GM18526 (cell line): ENCODE data around the gene POR.

Source experiments
- POLR2A ChIP-seq: IDR thresholded peaks from 3 replicates; pipeline ENCODE4 v1.6.1; 2011; ENCODE audit not compliant: insufficient read length; ENCODE audit errors: extremely low read depth

POR gene

DNA sequence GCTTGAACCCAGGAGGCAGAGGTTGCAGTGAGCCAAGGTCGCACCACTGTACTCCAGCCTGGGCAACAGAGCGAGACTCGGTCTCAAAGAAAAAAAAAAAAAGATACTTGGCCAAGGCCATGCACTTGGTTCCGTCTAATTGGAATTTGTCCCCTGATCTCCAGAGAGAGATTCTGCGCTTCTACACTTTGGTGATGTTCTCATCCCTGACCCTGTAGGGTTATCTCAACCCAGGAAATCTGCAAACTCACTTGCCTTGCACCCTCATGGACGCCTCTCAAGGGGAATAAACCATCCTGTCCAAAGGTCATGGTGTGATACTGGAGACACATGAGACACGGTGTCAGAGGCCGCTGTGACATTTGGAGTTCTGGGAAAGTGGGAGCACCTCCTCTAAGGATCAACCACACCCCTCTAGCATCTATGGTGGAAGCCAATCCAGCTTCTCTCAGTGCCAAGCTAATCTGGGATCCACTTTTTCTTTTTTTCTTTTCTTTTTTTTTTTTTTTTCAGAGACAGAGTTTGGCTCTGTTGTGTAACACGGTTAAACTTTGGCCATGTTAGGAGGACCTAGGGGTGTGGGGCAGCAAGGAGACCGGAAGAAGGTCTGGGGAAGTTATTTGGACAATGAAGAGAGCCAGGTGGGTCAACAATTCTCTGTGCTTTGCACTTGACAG, 7.8 kb upstream of the POR start:
- TF ChIP-seq POLR2A: no peak

DNA sequence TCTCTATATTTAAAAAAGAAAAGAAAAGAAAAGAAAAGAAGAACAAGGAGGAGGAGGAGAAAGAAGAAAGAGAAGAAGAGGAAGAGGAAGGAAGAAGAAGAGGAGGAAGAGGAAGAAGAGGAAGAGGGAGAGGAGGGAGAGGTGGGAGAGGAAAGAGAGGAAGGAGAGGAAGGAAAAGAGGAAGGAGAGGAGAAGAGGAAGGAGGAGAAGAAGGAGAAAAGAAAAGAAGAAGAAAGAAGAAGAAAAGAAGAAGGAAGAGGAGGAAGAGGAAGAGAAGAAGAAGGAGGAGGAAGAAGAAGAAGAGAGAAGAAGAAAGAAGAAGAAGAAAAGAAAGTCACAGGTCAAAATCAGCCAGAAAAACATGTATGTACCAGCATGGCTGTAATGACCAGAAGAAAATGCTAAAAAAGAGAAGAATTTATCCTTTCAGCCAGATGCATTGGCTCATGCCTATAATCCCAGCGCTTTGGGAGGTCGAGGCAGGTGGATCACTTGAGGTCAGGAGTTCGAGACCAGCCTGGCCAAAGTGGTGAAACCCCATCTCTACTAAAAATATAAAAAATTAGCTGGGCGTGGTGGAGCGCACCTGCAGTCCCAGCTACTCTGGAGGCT, 5.3 kb upstream of the POR start:
- TF ChIP-seq POLR2A: no peak

DNA sequence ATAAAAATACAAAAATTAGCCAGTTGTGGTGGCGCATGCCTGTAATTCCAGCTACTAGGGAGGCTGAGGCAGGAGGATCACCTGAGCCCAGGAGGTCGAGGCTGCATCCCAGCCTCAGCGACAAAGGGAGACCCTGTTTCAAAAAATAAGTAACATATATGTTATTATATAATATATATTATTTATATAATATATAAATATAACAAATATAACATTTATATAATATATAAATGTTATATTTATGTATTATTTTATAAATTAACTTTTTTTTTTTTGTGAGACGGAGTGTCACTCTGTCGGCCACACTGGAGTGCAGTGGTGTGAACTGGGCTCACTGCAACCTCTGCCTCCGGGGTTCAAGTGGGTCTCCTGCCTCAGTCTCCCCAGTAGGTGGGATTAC, 1.5 kb upstream of the POR start:
- no peak for TF ChIP-seq POLR2A

DNA sequence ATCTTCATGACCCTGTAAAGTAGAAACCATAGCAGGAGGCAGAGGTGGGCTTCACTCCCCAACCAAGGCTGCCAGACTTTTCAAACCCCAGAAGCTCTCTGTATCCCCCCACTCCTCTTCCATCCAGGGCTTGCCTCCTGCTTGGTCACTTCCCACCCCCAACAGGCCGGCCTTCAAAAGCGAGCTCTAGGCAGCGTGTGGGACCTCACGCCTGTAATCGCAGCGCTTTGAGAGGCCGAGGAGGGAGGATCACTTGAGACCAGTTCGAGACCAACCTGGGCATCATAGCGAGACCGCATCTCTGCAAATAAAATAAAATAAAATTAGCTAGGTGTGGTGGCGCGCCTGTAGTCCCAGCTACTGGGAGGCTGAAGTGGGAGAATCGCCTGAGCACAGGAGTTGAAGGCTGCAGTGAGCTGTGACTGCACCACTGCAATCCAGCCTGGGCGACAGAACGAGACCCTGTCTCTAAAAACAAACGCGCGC, 743 bp upstream of the POR start:
- TF ChIP-seq POLR2A: no peak

DNA sequence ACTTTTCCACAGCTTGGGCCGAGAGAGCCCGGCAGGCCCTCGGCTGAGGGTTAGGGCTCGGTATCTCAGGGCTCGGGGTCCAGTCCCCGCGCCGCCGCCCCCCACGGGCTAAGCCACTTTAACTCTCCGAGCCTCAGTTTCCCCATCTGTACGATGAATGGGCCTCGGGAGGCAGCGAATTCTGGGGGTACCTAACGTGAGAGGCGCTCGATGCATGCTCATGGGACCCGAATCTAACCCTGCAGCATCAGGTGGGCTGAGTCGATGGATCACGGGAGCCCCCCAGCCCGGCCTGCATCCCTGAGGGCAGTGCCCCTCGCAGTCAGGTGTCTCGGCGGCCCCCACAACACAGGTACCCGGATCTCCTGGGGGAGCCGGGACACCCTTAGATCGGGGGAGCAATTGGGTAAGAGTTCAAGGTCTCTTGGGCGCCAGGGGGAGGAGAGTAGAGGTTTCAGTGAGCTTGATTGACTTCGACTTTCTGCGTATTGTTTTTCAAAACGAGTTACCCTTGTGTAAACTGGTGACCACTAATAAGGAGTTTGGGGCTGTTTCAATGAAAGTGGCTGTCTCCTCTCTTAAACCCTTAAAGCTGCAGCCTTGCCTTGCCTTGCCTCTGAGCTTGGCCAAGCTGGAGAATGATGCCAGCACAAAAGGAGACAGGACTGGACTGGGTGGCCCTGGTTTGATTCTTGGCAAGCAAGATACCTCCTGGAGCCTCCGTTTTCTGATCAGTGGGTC, 631 bp downstream of the POR start:
- no peak for TF ChIP-seq POLR2A

DNA sequence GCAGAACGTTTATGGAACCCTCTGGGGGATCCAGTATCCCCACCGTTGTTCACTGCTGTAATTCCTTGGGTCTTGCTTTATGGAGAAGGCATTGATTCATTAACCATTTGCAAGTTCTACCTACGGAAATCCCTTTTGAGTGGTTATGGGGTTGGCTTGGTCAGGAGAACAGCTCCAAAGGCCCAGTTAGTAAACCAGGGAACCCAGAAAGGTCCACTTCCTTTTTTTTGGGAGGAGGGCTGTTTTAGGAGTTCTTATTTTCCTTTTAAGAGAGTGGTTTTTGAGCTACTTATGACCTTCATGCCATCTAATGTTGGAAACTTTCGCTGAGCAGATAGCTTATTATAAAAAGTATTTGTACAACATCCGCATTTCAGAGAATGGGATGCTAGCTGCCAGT, 1.3 kb downstream of the POR start:
- TF ChIP-seq POLR2A: no peak

DNA sequence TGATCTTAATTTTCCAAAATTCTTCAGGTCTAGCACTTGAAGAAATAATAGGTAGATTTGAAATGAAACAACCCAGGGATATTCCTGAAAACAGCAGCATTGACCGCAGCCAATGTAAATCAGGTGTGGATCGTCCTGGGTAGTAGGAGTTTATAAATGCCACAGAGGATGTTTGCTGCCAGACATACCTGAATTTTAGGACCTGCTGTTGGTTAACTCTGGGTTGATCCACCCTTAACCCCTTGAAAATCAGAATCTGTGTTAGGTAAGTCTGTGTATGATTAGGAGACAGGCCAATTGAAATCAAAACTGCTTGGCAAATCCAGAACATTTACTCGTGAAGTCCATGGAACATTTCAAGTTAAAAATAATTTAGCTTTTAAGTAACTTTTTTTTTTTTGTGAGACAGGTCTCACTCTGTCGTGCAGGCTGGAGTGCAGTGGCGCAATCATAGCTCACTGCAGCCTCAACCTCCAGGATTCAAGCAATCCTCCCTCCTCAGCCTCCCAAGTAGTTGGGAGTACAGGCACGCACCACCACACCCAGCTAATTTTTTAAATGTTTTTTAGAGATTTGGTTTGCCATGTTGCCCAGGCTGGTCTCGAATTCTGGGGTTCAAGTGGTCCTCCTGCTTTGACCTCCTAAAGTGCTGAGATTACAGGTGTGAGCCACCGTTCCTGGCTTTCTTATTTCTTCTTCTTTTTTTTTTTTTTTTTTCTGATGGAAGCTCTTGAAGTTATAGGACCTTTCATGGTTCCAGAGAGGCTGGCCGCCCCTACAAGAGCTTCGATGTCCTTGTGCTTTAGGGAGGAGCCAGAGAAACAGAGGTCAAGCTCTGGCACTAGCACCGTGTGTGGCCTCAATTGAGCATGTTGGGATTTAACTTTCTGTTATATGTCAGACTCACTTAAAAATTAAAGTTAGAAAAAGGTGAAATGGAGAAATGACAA, 2.0 kb downstream of the POR start:
- no peak for TF ChIP-seq POLR2A

DNA sequence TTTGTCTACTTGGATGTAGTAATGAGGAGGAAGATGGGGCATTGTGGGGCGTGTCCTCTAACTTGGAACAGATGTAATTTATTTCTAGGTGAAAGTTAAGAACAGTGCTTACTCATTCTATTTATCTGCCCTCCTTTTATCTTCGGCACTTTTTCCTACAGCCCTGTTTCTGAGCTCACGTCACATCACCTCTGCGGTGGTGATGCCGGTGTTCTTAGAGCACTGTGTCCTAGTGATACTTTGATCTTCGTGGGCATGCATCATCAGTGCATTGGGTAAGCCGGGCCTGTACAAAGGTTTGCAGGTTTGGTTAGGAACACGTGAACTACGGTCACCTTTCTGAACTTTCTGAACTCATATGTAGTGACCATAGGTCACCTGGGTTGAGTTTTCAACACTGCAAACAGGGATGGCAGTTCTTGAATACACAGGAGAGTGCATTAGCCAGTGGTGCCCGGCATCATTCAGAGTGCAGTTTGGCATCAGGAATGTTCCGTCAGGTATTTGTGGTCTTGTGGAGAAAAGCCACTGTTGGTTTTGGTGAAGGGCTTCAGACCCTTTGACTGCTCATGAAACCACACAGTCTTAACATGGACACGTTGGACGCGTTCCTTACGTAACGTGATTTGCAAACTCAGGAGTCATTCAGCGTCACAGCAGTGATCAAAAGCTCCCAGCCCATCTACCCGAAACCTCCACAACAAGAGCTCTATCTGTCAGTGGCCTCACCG, 5.6 kb downstream of the POR start:
- no peak for TF ChIP-seq POLR2A

DNA sequence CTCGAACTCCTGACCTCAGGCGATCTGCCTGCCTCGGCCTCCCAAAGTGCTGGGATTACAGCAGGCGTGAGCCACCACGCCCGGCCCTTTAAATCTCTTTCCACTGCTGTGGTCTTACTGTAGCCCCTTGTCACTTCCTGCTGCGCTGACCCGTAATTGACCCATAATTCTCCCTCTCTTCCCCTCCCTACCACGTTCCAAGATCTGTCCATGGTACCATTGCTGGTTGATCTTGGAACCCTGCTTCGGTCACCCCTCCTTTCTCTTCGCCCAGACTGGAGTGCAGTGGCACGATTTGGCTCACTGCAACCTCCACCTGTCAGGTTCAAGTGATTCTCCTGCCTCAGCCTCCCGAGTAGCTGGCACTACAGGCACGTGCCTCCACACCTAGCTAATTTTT, 6.5 kb downstream of the POR start:
- TF ChIP-seq POLR2A: no peak

DNA sequence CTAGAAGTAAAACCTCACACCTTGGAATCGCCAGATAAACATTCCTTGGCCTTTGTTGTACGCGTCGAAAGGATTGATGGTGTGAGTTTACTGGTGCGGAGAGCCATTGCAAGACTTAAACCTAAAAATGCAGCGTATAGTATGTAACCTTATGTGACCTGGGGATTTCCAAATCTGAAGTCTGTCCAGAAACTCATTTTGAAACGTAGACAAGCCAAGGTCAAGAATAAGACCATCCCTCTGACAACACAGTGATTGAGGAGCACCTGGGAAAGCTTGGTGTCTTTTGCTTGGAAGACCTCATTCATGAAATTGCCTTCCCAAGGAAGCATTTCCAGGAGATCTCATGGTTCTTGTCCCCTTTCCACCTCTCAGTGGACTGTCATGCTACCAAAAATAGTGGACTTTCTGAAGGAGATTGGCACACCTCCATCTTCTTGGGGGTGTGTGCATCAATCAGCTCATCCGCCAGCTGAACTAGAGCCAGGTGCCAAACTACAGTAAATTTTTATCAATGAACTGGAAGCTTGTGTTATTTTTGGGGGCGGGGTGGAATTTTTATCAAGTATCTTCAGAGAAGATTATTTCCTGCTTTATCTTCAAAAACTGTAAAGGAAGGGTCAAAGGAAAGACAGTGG, 8.1 kb downstream of the POR start:
- no peak for TF ChIP-seq POLR2A

DNA sequence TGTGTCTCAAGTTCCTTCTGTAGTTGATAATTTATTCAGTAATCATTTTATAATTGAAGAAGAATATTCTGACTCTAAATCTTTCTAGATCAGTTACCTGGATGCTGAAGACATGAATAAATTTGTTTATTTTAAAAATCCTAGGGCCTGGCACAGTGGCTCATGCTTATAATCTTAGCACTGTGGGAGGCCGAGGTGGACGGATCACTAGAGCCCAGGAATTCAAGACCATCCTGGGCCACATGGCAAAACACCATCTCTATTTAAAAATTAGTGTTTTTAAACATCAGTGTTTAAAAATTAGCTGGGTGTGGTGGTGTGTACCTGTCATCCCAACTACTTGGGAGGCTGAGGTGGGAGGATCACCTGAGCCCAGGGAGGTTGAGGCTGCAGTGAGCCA, 9.3 kb downstream of the POR start:
- no peak for TF ChIP-seq POLR2A

DNA sequence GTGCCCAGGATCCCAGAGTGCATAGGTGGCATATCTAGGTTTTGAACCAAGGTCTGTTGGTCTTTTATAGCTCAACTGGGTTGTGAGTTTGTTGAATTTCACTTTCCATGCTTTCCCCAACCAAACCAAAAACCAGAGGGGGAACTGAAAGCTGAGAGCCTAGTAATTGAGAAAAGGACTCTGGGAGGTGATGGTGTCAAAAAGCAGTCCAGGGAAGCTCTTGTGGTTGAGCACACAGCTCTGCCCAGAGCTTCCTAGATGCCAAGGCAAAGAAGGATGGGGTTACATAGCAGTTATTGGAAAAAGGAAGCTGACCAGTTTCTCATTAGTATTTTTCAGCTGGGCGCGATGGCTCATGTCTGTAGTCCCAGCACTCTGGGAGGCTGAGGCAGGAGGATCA, 9.9 kb downstream of the POR start:
- TF ChIP-seq POLR2A: no peak

DNA sequence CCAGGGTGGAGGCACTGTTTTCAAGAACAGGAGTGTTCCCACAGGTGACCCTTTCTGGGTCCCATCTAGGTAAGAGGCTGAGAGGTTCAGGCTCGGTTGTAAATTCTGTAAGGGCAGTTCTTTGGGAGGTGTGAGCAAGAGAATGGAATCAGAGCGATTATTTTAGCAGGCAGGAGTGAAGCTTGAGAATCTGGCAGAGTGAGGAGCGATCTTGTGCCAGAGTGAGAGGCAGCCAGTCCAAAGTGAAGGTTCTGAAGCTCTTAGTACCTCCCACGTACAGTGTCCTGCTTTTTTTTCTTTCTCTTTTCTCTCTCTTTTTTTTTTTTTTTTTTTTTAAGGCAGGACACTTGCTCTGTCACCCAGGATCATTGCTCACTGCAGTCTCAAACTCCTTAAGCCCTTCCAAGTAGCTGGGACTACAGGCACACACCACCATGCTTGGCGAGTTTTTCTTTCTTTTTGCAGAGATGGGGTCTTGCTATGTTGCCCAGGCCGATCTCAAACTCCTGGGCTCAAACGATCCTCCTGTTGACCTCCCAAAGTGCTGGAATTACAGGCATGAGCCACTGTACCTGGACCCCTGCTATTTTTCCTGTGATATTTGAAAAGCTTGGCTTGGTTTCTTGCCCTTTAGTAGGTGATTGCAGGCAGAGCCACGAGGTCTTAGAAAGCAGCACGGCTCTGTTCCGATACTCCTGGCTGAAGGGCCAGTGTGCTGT, 10.9 kb downstream of the POR start:
- no peak for TF ChIP-seq POLR2A

DNA sequence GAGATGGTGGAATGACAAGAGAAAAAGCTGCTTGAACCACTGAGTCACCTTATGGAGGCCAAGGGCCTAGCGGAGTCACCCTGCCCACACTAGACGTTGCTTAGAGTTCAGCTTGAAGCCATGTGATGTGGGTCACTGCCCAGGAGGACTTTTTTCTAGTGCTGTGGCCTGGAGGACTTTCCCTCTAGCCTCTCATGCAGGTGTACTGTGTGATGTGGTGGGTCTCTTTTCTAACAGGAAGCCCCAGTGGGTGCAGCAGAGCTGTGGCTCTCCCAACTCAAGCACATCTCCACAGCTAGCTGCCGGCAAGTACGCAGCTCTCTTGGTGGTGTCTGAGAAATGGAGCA, 13.6 kb downstream of the POR start:
- TF ChIP-seq POLR2A: no peak

DNA sequence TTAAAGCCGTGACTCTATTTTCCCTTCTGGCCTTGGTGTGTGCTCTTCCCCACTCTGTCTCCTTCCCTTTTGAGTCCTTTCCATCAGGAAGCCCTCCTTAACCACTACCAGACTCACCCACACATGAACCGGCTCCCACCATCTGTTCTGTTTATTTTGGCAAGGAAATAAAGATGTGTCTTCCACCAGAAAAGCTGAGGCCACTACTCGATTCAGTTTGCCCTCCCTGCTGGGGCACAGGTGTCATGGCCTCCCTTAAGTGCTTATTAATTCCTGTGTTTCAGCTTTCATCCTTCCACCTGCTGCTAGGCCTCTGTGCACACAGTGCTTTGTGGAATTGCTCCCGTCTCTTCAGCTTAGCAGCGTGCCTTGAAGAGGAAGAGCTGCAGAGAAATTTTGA, 16.7 kb downstream of the POR start:
- TF ChIP-seq POLR2A: no peak
